ENCODE measurements around the gene TPTE. TPM values are rescaled to one million over a fixed set of nuclear protein-coding genes. Genes with fewer than 3 reads are reported as not detected.
"Not testable (repeated sequence)": the region's sequence is repeated elsewhere in the genome, so short reads cannot be mapped to it uniquely, and the experiment has no call there.

The TPTE gene
- under 1 TPM in 1 of 4 donors, not detected in 3; 0.03 TPM for polyA plus RNA-seq (ENCODE audit: insufficient read length in 4 of 4)

- no peak for DNase-seq (ENCODE audit: low read depth in 4 of 4, low spot score in 3 of 4)
These were observed at the start of gene TPTE for GRCh38 chr21:10521091-10521598. Gene TPTE (plus strand): TSS chr21:10521583. CDS start chr21:10538724, 17,141 bp downstream.

GRCh38 chr21:10471999-10472398 lies 49.4 kb upstream of the TPTE start:
- DNase-seq (ENCODE audit: low read depth in 4 of 4, low spot score in 3 of 4) = not testable (repeated sequence)

- not testable (repeated sequence) for DNase-seq (ENCODE audit: low read depth in 4 of 4, low spot score in 3 of 4)
These were observed 43.6 kb upstream of the TPTE start for GRCh38 chr21:10477794-10478193.

GRCh38 chr21:10479875-10480274 lies 41.5 kb upstream of the TPTE start:
- not testable (repeated sequence) for DNase-seq (ENCODE audit: low read depth in 4 of 4, low spot score in 3 of 4)

- DNase-seq (ENCODE audit: low read depth in 4 of 4, low spot score in 3 of 4) = not testable (repeated sequence)
These were observed 36.5 kb upstream of the TPTE start for GRCh38 chr21:10484864-10485263.

- not testable (repeated sequence) for DNase-seq (ENCODE audit: low read depth in 4 of 4, low spot score in 3 of 4)
These were observed 30.9 kb upstream of the TPTE start for GRCh38 chr21:10490453-10490852.

GRCh38 chr21:10511116-10511515 lies 10.3 kb upstream of the TPTE start:
- no peak for DNase-seq (ENCODE audit: low read depth in 4 of 4, low spot score in 3 of 4)

GRCh38 chr21:10516889-10517288 lies 4.5 kb upstream of the TPTE start:
- not testable (repeated sequence) for DNase-seq (ENCODE audit: low read depth in 4 of 4, low spot score in 3 of 4)

GRCh38 chr21:10517904-10518303 lies 3.5 kb upstream of the TPTE start:
- not testable (repeated sequence) for DNase-seq (ENCODE audit: low read depth in 4 of 4, low spot score in 3 of 4)

- DNase-seq (ENCODE audit: low read depth in 4 of 4, low spot score in 3 of 4) = not testable (repeated sequence)
These were observed 585 bp downstream of the TPTE start for GRCh38 chr21:10521835-10522500.

GRCh38 chr21:10539956-10540355 lies 18.6 kb downstream of the TPTE start:
- DNase-seq (ENCODE audit: low read depth in 4 of 4, low spot score in 3 of 4) = no peak

GRCh38 chr21:10544376-10544775 lies 23.0 kb downstream of the TPTE start:
- not testable (repeated sequence) for DNase-seq (ENCODE audit: low read depth in 4 of 4, low spot score in 3 of 4)

GRCh38 chr21:10547868-10548267 lies 26.5 kb downstream of the TPTE start:
- DNase-seq (ENCODE audit: low read depth in 4 of 4, low spot score in 3 of 4) = not testable (repeated sequence)

- not testable (repeated sequence) for DNase-seq (ENCODE audit: low read depth in 4 of 4, low spot score in 3 of 4)
These were observed 27.1 kb downstream of the TPTE start for GRCh38 chr21:10548331-10548954.

- not testable (repeated sequence) for DNase-seq (ENCODE audit: low read depth in 4 of 4, low spot score in 3 of 4)
These were observed 49.4 kb downstream of the TPTE start for GRCh38 chr21:10570803-10571202.

GRCh38 chr21:10574531-10575310 lies 53.3 kb downstream of the TPTE start:
- DNase-seq (ENCODE audit: low read depth in 4 of 4, low spot score in 3 of 4) = not testable (repeated sequence)

- no peak for DNase-seq (ENCODE audit: low read depth in 4 of 4, low spot score in 3 of 4)
These were observed 53.9 kb downstream of the TPTE start for GRCh38 chr21:10575311-10575667.

- DNase-seq (ENCODE audit: low read depth in 4 of 4, low spot score in 3 of 4) = not testable (repeated sequence)
These were observed 57.5 kb downstream of the TPTE start for GRCh38 chr21:10578910-10579309.

- DNase-seq (ENCODE audit: low read depth in 4 of 4, low spot score in 3 of 4) = not testable (repeated sequence)
These were observed 67.7 kb downstream of the TPTE start for GRCh38 chr21:10589115-10589514.

- not testable (repeated sequence) for DNase-seq (ENCODE audit: low read depth in 4 of 4, low spot score in 3 of 4)
These were observed 85.7 kb downstream of the TPTE start for GRCh38 chr21:10607074-10607473.

- DNase-seq (ENCODE audit: low read depth in 4 of 4, low spot score in 3 of 4) = not testable (repeated sequence)
These were observed 92.9 kb downstream of the TPTE start for GRCh38 chr21:10614285-10614684.
